Tongue (tissue), 2 donors: ENCODE data around the gene FAM174B. TPM values are rescaled to one million over a fixed set of nuclear protein-coding genes. Genes with fewer than 3 reads are reported as not detected.

ENCODE experiments used
- DNase-seq: peaks from one replicate; pipeline ENCODE4 v3.0.0-alpha.2; 2015
- total RNA-seq: library from RNA; depleted of rRNA; stranded (reverse); fragments of >200 nt; gene quantifications from one replicate; pipeline ENCODE4 v1.2.3, GENCODE V29; 2014

FAM174B gene
- 23.6 TPM for total RNA-seq

GRCh38 chr15:92655178-92655995 lies at the start of gene FAM174B:
FAM174B (minus strand) TSS chr15:92655775.
- peak; percentile 73 for DNase-seq

DNA sequence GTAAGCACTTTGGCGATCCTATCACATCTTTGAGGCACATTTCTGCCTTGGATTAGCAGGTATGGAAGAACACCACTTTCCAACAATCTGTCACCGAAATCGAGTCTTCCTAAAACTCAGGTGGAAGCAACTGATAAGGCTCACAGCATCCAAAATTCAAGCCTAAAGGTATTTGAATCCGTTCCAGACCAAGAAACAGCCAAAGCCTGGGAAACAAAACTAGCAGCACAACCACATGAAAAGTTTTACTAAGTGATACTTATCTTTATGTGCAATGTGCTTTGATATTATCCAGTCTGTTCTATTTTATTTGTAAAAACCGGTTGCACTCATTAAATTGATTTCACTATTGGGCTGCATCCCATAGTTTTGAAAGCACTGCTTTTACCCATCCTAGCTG lies 40.5 kb upstream of the FAM174B start:
- DNase-seq = no peak

- no peak for DNase-seq
Observed at GRCh38 chr15:92693691-92694331, 38.2 kb upstream of the FAM174B start.

DNA sequence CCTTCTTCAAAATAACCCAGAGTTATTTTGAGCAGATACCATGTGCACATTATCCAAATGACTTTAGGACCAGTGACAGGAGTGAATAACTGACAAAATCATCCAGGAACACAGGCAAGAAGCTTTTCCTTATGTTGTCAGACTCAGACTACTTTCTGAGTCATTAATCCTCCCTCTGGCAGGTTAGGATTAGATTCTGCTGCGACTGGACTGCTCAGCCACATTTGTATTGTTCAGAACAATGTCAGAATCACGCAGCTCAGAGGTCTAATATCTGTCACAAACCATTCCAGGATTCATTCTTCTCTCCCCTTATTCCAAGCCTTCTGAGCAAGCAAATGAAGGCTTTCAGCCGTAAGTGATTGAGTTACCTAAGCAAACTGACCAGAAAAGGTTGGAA lies 34.8 kb upstream of the FAM174B start:
- DNase-seq = no peak

DNA sequence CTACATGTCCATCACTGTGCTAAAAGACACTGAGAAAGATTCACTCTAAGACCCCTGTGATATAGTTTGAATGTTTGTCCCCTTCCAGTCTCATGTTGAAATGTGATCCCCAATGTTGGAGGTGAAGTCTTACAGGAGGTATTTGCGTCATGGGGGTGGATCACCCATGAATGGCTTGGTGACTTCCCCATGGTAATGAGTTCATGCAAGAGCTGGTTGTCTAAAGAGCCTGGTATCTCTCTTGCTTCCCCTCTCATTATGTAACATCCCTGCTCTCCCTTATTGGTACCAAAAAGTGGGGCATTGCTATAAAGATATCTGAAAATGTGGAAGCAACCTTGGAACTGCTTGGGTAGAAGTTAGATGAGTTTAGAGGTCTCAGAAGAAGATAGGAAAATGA lies 32.2 kb upstream of the FAM174B start:
- no peak for DNase-seq

DNA sequence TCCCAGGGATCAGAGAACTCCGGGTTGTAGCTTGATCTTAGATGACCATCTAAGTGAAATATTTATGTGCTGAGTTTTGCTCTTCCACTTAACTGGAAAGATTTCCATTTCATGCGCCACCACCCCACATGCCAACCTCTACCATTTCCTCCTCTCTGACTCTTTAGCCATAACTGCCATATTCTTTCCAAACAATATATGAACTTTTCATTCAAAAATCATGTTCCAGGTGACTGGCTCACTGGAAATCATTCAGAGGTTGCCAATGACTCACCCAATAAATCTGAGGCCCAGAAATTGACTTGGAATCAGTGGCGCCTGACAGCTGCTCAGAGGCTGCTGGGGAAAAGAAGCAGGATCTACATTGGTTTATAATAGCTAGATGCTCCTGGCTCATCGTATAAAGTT lies 31.6 kb upstream of the FAM174B start:
- no peak for DNase-seq

GRCh38 chr15:92683511-92683834 lies 27.9 kb upstream of the FAM174B start:
- peak; percentile 50 for DNase-seq

- DNase-seq = peak; percentile 39
Observed at GRCh38 chr15:92682741-92683510, 27.4 kb upstream of the FAM174B start.

DNA sequence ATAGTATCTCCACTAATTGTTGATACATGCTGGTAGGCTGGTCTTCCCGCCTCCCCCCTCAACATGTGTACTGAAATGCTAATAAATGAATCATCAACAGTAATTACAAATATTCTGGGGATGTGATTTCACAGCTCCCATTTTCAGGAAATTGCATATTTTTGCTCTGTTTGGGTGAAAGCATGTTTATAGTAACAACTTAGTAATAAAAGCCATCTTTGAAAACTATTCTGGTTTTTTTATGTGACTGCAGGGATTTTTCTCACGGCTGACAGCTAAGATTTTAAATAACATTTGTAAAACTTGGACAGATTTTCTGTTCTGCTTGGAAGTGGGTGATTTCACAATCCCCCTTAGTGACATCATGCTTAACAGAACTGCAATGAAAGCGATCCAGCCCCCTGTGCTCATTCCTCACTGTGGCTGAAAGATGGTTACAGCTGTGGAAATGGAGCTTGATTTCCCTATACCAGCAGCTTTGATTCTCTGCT lies 25.6 kb upstream of the FAM174B start:
- DNase-seq = peak; percentile 95

DNA sequence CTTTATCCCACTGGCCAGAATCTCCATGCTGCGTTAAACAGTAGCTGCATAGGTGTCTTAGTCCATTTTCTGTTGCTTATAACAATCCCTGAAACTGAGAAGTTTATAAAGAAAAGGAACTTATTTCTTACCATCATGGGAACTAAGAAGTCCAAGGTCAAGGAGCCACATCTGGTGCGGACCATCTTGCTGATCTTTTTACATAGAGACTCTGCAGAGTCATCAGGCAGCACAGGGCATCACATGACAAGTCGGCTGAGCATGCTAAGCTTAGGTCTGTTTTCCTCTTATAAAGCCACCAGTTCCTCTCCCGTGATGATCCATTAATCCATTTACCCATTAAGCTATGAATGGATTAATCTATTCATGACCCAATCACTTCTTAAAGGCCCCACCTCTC lies 22.4 kb upstream of the FAM174B start:
- DNase-seq = peak; percentile 26

GRCh38 chr15:92676561-92676960 lies 21.0 kb upstream of the FAM174B start:
- no peak for DNase-seq

GRCh38 chr15:92675485-92675884 lies 19.9 kb upstream of the FAM174B start:
- no peak for DNase-seq

DNA sequence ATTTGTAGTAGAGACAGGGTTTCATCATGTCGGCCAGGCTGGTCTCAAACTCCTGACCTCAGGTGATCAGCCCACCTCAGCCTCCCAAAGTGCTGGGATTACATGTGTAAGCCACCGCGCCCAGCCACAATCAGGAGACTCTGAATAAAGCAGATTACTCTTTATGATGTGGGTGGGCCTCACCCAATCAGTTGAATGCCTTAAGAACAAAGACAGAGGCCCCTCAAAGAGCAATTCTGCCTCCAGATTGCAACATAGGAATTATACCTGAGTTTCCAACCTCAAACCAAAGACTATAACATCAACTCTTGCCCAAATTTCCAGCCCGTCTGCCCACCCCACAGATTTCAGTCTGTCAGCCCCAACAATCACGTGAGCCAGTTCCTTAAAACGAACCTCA lies 18.8 kb upstream of the FAM174B start:
- DNase-seq = no peak

DNA sequence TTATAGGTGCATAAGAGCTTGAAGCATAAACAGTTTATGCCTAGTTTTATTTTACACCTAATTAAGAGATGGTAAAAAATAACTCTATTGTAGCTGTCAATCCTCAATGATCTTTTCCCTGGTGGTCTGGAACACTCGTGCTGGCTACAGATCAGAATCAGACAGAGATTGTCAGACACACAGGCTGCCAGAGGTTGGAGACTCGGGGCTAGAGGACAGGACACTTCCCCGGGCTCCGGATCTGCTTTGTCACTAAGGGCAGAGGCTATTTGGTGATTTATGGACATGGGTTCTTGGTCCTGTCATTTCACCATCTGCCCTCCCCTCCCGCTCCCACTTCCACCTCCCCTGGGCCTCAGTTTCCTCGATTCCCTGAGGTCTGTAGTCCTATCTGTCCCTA lies 16.5 kb upstream of the FAM174B start:
- DNase-seq = no peak

DNA sequence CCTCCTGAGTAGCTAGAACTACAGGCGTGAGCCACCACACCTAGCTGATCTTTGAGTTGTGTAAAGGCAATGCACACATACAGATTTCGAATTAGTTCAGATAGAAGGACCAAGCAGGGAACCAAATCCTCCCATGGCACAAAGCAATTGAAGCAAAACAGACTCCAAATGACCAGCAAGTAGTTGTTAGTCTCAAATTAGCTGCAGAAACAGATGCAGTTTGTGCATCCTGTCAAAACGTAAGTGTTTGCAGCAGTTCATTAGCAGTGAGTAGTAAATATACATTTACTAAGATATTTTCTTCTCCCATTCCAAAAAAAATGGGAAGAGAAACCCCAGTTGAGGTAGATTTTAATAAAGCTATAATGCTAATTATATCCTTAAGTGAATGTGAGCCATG lies 15.8 kb upstream of the FAM174B start:
- no peak for DNase-seq

DNA sequence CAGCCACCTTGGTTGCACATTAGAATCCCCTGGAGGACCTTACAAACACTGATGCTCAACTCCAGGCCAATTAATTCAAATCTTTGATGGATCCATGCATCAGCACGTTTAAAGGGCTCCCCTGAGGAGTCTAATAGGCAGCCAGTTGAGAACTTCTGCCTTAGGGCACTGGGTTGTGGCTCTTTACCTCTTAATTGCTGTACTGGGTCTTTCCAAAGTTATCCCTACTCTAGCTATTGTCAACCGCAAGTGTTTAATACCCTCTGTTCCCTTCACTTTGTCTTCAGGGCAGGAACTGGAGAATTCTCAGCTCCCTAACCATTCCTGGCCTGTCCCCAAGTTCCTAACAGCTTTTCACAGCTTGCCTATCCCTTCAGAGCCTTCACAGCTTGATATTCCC lies 15.0 kb upstream of the FAM174B start:
- DNase-seq = no peak

- DNase-seq = no peak
Observed at GRCh38 chr15:92669432-92669831, 13.9 kb upstream of the FAM174B start.

DNA sequence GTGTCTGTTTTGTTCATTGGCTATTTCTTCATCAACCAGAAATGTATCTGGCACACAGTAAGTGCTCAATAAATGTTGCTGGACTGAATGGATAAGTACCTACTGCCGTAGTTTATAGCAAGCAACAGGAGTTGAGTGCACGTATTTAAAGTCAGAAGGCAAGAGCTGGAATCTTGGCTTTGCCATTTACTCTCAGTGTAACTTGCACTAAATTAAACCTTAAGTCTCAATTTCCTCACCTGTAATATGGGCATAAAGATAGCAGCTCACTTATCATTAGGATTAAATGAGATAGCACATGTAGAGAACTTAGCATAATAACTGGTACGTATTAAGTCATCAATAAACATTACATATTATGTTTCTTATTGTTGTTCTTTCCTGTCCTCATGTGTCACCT lies 13.0 kb upstream of the FAM174B start:
- DNase-seq = no peak

DNA sequence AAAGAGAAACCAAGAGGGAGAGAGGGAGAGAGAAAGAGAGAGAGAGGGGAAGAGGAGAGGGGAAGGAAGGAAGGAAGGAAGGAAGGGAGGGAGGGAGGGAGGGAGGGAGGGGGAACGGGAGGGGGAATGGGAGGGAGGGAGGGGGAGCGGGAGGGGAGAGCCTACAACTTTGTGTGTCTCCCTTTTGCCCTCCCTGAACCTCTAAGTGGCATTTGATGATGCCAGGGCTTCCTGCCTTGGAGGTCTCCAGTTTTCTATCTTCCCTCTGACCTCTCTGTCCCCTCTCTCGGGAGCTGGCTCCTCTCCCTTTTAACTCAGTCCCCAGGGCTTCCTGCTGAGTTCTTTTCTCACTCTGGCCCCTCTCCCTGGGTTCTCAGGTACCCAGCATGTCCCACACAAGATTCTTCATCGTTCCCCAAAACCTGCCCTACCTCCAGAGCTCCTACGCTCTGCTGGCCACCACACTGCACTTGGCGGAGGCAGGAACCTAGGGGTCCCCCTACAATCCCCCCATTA lies 12.5 kb upstream of the FAM174B start:
- no peak for DNase-seq

DNA sequence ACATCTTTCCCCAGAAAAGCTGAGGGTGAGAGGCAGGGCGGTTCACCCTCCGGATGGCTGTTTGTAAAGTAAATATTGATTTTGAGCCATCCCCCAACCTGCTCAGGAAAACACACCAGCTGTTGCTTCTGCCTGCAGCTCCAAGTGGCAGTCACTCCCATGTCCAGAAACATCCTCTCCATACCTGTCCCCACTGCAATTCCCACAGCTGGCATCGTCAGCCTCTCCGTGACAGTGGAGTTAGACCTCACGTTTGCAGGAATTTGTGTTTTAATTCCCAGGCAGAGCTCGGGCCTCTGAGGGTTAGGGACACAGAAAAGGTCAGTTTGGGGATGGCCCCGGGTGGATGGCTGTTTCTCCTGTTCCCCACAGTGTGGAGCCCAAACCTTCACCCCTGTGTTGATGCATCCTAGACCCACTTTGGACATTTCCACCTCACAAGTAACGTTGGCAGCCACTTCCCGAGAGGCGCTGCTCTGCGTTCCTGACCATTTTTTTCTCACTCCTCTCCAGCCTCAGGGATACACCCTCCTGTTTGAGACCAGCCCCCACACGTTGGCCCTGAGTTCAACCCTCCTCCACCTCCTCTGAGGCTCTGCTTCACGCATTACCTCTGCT lies 11.8 kb upstream of the FAM174B start:
- DNase-seq = no peak

DNA sequence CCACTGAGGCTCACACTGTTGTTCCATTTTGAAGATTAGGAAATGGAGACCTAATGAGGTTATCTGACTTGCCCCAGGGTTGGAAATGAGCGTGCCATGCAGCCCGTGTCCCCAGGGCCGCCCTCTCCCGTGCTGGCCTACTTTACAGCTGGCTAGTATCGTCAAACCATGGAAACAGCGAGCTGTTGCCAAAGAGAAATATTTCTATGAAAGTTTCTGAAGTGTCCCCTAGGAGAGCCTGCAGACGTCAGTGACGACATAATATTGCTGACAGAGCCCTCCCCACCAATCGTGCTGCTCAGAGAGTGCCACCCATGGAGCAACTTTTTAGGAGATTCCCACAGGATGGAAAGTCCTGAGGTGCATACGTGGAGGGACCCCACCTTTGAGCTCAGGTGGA lies 11.2 kb upstream of the FAM174B start:
- DNase-seq = peak; percentile 86

DNA sequence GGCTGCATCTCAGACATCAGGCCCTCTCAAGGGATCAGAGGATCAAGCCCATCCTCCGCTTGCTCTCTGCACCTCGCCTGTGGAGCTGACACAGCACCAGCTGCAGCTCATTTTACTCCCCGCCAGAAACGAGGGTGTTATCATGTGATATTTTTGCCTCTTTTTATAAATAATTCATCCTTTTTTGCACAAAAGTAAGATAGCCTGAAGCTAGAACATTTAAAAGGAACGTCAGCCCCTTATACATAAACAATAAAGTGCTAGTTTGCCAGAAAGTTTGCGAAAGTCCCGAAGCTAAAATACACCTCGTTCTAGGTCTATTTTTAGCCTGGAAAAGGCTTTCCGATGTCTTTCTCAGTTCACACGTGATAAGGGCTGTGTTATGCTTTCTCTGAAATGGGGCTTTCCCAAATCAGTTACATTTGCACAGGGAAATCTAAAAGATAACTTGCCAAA lies 9.6 kb upstream of the FAM174B start:
- peak; percentile 81 for DNase-seq
